Right atrium auricular region (tissue), 2 donors: ENCODE results near the gene KCNJ10. TPM values are rescaled to one million over a fixed set of nuclear protein-coding genes. Genes with fewer than 3 reads are reported as not detected.
A peak's percentile ranks its signal among the peaks of the same experiment; 100 is the strongest.
"Not testable (repeated sequence)": the region's sequence is repeated elsewhere in the genome, so short reads cannot be mapped to it uniquely, and the experiment has no call there.

Experiments
- DNase-seq: peaks from one replicate; pipeline ENCODE4 v3.0.0-alpha.2; 2019; ENCODE audit warnings: low spot score
- H3K27ac ChIP-seq, 2 donors: fragments of 200-600 bp; sonication (generic); 1 replicate in 1 of 2; 2 replicates in 1 of 2; pipeline ENCODE4 v1.5.1; 2016 to 2019
- H3K27me3 ChIP-seq, 2 donors: fragments of 200-600 bp; sonication (generic); one replicate each; pipeline versions ENCODE4 v1.5.1 to v1.6.0; 2017 to 2019
- H3K36me3 ChIP-seq: fragments of 200-600 bp; sonication (generic); one replicate; pipeline ENCODE4 v1.5.1; 2016
- H3K4me1 ChIP-seq, 2 donors: fragments of 200-600 bp; sonication (generic); one replicate each; pipeline versions ENCODE4 v1.5.1 to v1.6.0; 2017 to 2019
- H3K4me3 ChIP-seq, 2 donors: fragments of 200-600 bp; sonication (generic); 1 replicate in 1 of 2; 2 replicates in 1 of 2; pipeline ENCODE4 v1.5.1; 2017 to 2019; ENCODE audit warnings: mild to moderate bottlenecking in 1 of 2, moderate library complexity in 1 of 2
- H3K9me3 ChIP-seq, 2 donors: fragments of 200-600 bp; sonication (generic); one replicate each; pipeline ENCODE4 v1.5.1; 2019
- CTCF ChIP-seq, 2 donors: fragments of 200-600 bp; sonication (generic); IDR thresholded peaks; one replicate each; pipeline ENCODE4 v1.5.1; 2019; ENCODE audit warnings: antibody characterized with exemption in 2 of 2
- total RNA-seq, 2 donors: library from RNA; depleted of rRNA; stranded (reverse); fragments of >200 nt; gene quantifications; one replicate each; pipeline ENCODE4 v1.1.0, GENCODE V29; 2016

The KCNJ10 gene
- total RNA-seq, 2 donors from 2014 or later: 0.20 TPM; not detected in 1

GRCh38 chr1:160050619-160051018, 19.3 kb downstream of the KCNJ10 start:
- no peak for TF ChIP-seq CTCF (IDR thresholded peaks at IDR 0.05)
- Histone ChIP-seq H3K27ac (no peak overlapping the region), H3K36me3 (no peaks in the 10 kb centered on the region), H3K27me3 (no peaks in the 10 kb centered on the region), H3K4me3 (no peak overlapping the region), H3K4me1 (peaks cover 0 to 13% of the 10 kb centered on the region in 2 donors), H3K9me3 (no peaks in the 10 kb centered on the region)
- DNase-seq: no peak

GRCh38 chr1:160050182-160050581, 19.8 kb downstream of the KCNJ10 start:
- not testable (repeated sequence) for H3K27ac ChIP-seq, DNase-seq, H3K27me3 ChIP-seq, H3K9me3 ChIP-seq, H3K4me3 ChIP-seq, H3K36me3 ChIP-seq
- H3K4me1 ChIP-seq: peaks cover 0 to 13% of the 10 kb centered on the region in 2 donors

- H3K27ac ChIP-seq: no peak overlapping the region
- no peaks in the 10 kb centered on the region for H3K36me3 ChIP-seq
- H3K4me1 ChIP-seq: peaks cover 0 to 13% of the 10 kb centered on the region in 2 donors
- no peaks in the 10 kb centered on the region for H3K9me3 ChIP-seq
- H3K4me3 ChIP-seq: no peak overlapping the region
- no peak for DNase-seq
- no peak for TF ChIP-seq CTCF (IDR thresholded peaks at IDR 0.05)
- no peaks in the 10 kb centered on the region for H3K27me3 ChIP-seq
Measured at GRCh38 chr1:160049101-160049500, 20.9 kb downstream of the KCNJ10 start.

GRCh38 chr1:160048335-160048734, 21.6 kb downstream of the KCNJ10 start:
- no peak overlapping the region for H3K27ac ChIP-seq
- H3K27me3 ChIP-seq: no peaks in the 10 kb centered on the region
- no peak for TF ChIP-seq CTCF (IDR thresholded peaks at IDR 0.05)
- H3K4me1 ChIP-seq: peaks cover 0 to 13% of the 10 kb centered on the region in 2 donors
- H3K36me3 ChIP-seq: no peaks in the 10 kb centered on the region
- H3K4me3 ChIP-seq: no peak overlapping the region
- no peaks in the 10 kb centered on the region for H3K9me3 ChIP-seq
- DNase-seq: no peak

- Histone ChIP-seq H3K4me3 (peak overlapping the region in 1 of 2 donors; percentile 23), H3K9me3 (no peaks in the 10 kb centered on the region), H3K36me3 (no peaks in the 10 kb centered on the region), H3K27ac (no peak overlapping the region), H3K27me3 (no peaks in the 10 kb centered on the region), H3K4me1 (peaks cover 0 to 13% of the 10 kb centered on the region in 2 donors)
- no peak for TF ChIP-seq CTCF (IDR thresholded peaks at IDR 0.05)
- DNase-seq: no peak
Measured at GRCh38 chr1:160047111-160047991, 22.6 kb downstream of the KCNJ10 start.

- Histone ChIP-seq H3K4me3 (peak overlapping the region in 1 of 2 donors; percentile 23), H3K27ac (no peak overlapping the region), H3K9me3 (no peaks in the 10 kb centered on the region)
Measured at GRCh38 chr1:160046494-160047110, 23.4 kb downstream of the KCNJ10 start.

More at GRCh38 chr1:160046494-160047110, 23.4 kb downstream of the KCNJ10 start:
- Histone ChIP-seq H3K4me1 (peaks cover 0 to 13% of the 10 kb centered on the region in 2 donors), H3K27me3 (no peaks in the 10 kb centered on the region), H3K36me3 (no peaks in the 10 kb centered on the region)
- DNase-seq: no peak
- peak in 1 of 2 donors; percentile 73 for TF ChIP-seq CTCF (IDR thresholded peaks at IDR 0.05)
